GM12878 (cell line): ENCODE measurements around the gene STAG1. TPM values are rescaled to one million over a fixed set of nuclear protein-coding genes. Genes with fewer than 3 reads are reported as not detected.

ENCODE experiments used
- ATAC-seq: fragments of 200-7000 bp; cut with Tn5 transposase; 3 replicates; pipeline ENCODE4 v1.9.1; 2020; ENCODE audit warnings: mild to moderate bottlenecking, moderate library complexity
- BruUV-seq: library from RNA; stranded (reverse); fragments of 400-500 nt; replicated peaks from 2 replicates; lab custom pipeline; 2021; lab: Mats Ljungman, UMichigan
- CTCF ChIA-PET: fragments of 300-600 bp; sonication (Branson Sonifier 250); formaldehyde crosslinking; extraction: SDS; loops from one replicate; lab custom pipeline; 2021; ENCODE audit warnings: inconsistent platforms; lab: Yijun Ruan, JAX
- POLR2A ChIA-PET: fragments of 350-600 bp; formaldehyde crosslinking; extraction: SDS; loops from one replicate; lab custom pipeline; 2021; ENCODE audit warnings: inconsistent platforms; lab: Charles Lee
- RAD21 ChIA-PET: fragments of 300-600 bp; sonication (Branson Sonifier 250); formaldehyde crosslinking; loops from one replicate; lab custom pipeline; 2023; ENCODE audit warnings: antibody characterized with exemption; ENCODE audit not compliant: unreplicated experiment; lab: Charles Lee
- SMC1A ChIA-PET: fragments of 300-600 bp; sonication (Branson Sonifier 250); formaldehyde crosslinking; loops from one replicate; lab custom pipeline; 2023; ENCODE audit not compliant: unreplicated experiment, uncharacterized antibody; lab: Charles Lee
- DNase-seq: peaks from one replicate; pipeline ENCODE4 v3.0.0-alpha.2; 2011; ENCODE audit warnings: low read depth, low spot score
- FAIRE-seq: peaks from 3 replicates; lab custom pipeline; 2011; peaks lifted over from hg19 to GRCh38; lab: Jason Lieb, UNC
- H2AFZ ChIP-seq: 2 replicates; pipeline ENCODE4 v1.6.0; 2011; ENCODE audit warnings: low read depth, low read length, control low read depth; ENCODE audit not compliant: control insufficient read depth
- H3K27ac ChIP-seq: 2 replicates; pipeline ENCODE4 v1.5.1; 2011; ENCODE audit warnings: control low read depth; ENCODE audit not compliant: control insufficient read depth, insufficient read depth
- H3K27me3 ChIP-seq, 2 experiments: replicated peaks in 1 of 2; 2 replicates each; pipeline versions ENCODE4 v1.6.0 to v1.6.1; 2011; ENCODE audit warnings: low read length in 1 of 2; ENCODE audit not compliant: control insufficient read depth in 2 of 2, insufficient read depth in 2 of 2
- H3K36me3 ChIP-seq, 2 experiments: 2 replicates each; pipeline ENCODE4 v1.5.1; 2011; ENCODE audit warnings: low read length in 1 of 2; ENCODE audit not compliant: control insufficient read depth in 2 of 2, insufficient read depth in 2 of 2
- H3K4me1 ChIP-seq: 2 replicates; pipeline ENCODE4 v1.6.1; 2011; ENCODE audit warnings: mild to moderate bottlenecking, low read length, moderate library complexity, mixed read lengths; ENCODE audit not compliant: control insufficient read depth, insufficient read depth
- H3K4me2 ChIP-seq: 2 replicates; pipeline ENCODE4 v1.6.0; 2011; ENCODE audit warnings: control low read depth; ENCODE audit not compliant: control insufficient read depth, insufficient read depth
- H3K4me3 ChIP-seq: fragments of 200-600 bp; sonication (generic); 2 replicates; pipeline ENCODE4 v1.5.1; 2016
- H3K79me2 ChIP-seq: 2 replicates; pipeline ENCODE4 v1.6.0; 2011; ENCODE audit warnings: low read length; ENCODE audit not compliant: control insufficient read depth, insufficient read depth
- H3K9ac ChIP-seq: 2 replicates; pipeline ENCODE4 v1.8.0; 2011; ENCODE audit warnings: low read length, control low read depth, mixed read lengths; ENCODE audit not compliant: control insufficient read depth, insufficient read depth
- H3K9me3 ChIP-seq: replicated peaks from 3 replicates; pipeline ENCODE4 v1.5.1; 2011; ENCODE audit warnings: mild to moderate bottlenecking, low read length; ENCODE audit not compliant: control insufficient read depth, insufficient read depth
- H4K20me1 ChIP-seq: 2 replicates; pipeline ENCODE4 v1.6.0; 2011; ENCODE audit not compliant: control insufficient read depth, insufficient read depth
- BCL11A ChIP-seq: IDR thresholded peaks from 2 replicates; pipeline ENCODE4 v1.6.1; 2011; ENCODE audit warnings: low read depth, low read length
- IKZF1 ChIP-seq: fragments of 450-650 bp; conservative IDR thresholded peaks from 2 replicates; pipeline ENCODE4 v1.6.1; 2017; ENCODE audit warnings: antibody characterized with exemption, mild to moderate bottlenecking
- IKZF2 ChIP-seq, 2 experiments: fragments of 450-650 bp; IDR thresholded peaks; 2 replicates each; pipeline ENCODE4 v1.6.1; 2017; ENCODE audit warnings: mild to moderate bottlenecking in 2 of 2, moderate library complexity in 2 of 2
- IRF4 ChIP-seq: IDR thresholded peaks from 2 replicates; pipeline ENCODE4 v1.6.1; 2011; ENCODE audit warnings: low read depth, low read length
- JUNB ChIP-seq: IDR thresholded peaks from 2 replicates; pipeline ENCODE4 v1.6.1; 2016; ENCODE audit warnings: antibody characterized with exemption, mild to moderate bottlenecking
- SMARCA5 ChIP-seq: fragments of 450-650 bp; IDR thresholded peaks from 2 replicates; pipeline ENCODE4 v1.6.1; 2017; ENCODE audit warnings: mild to moderate bottlenecking
- TBL1XR1 ChIP-seq: IDR thresholded peaks from 2 replicates; pipeline ENCODE4 v1.6.1; 2012; ENCODE audit warnings: low read depth, low read length, improper control_type of control experiment
- YY1 ChIP-seq: IDR thresholded peaks from 2 replicates; pipeline ENCODE4 v1.6.1; 2011; ENCODE audit warnings: low read depth, mild to moderate bottlenecking, low read length
- ZNF217 ChIP-seq: fragments of 450-650 bp; IDR thresholded peaks from 2 replicates; pipeline ENCODE4 v1.6.1; 2017; ENCODE audit warnings: antibody characterized with exemption, mild to moderate bottlenecking
- ZNF24 ChIP-seq: fragments of 450-650 bp; IDR thresholded peaks from 2 replicates; pipeline ENCODE4 v1.6.1; 2017; ENCODE audit warnings: antibody characterized with exemption, mild to moderate bottlenecking
- in situ Hi-C: fragments of 300-500 bp; cut with MboI; formaldehyde crosslinking; loops from 9 replicates; pipeline ENCODE4 v1.14.3; 2018; ENCODE audit warnings: mixed read lengths
- intact Hi-C: fragments of 100-400 bp; cut with micrococcal nuclease; formaldehyde crosslinking; loops from one replicate; pipeline ENCODE4 v1.14.2; 2022; ENCODE audit not compliant: unreplicated experiment
- polyA plus RNA-seq, 11 experiments: library from polyadenylated mRNA; depleted of rRNA in 4 of 11; unstranded in 6 of 11; stranded (reverse) in 5 of 11; fragments of >200 nt; fragmentation: Nextera tagmentation in 4 of 11; fragmentation: Illumina TruSeq in 1 of 11; extraction: Ambion mirVana in 4 of 11; extraction: Trizol in 1 of 11; gene quantifications; 1 replicate in 1 of 11; 2 replicates in 10 of 11; pipeline versions ENCODE4 v1.2.1 to v1.2.3, GENCODE V29; 2011 to 2016; ENCODE audit warnings: inconsistent platforms in 2 of 11, missing spikeins in 2 of 11, low read depth in 1 of 11
- total RNA-seq, 4 experiments: library from RNA; depleted of rRNA in 3 of 4; stranded (reverse); fragments of >200 nt in 3 of 4; fragmentation: Illumina TruSeq in 1 of 4; extraction: Trizol in 1 of 4; gene quantifications; 2 replicates each; pipeline versions ENCODE4 v1.2.1 to v1.2.3, GENCODE V29; 2013 to 2021
- TF ChIP-seq, protein P1 (sequence below): fragments of 450-650 bp; IDR thresholded peaks from 2 replicates; pipeline ENCODE4 v1.6.1; 2016; ENCODE audit warnings: mild to moderate bottlenecking, moderate library complexity, borderline replicate concordance
- TF ChIP-seq, protein P2 (sequence below): IDR thresholded peaks from 2 replicates; pipeline ENCODE4 v1.6.1; 2011; ENCODE audit warnings: mild to moderate bottlenecking, low read depth, low read length, moderate library complexity; ENCODE audit not compliant: insufficient replicate concordance
- TF ChIP-seq, protein P3 (sequence below): IDR thresholded peaks from 2 replicates; pipeline ENCODE4 v1.6.1; 2012; ENCODE audit warnings: low read depth, low read length, improper control_type of control experiment
- TF ChIP-seq, protein P4 (sequence below): fragments of 450-650 bp; IDR thresholded peaks from 2 replicates; pipeline ENCODE4 v1.6.1; 2016; ENCODE audit warnings: mild to moderate bottlenecking

Gene STAG1
- total and polyA plus RNA-seq, 10 of the 15 experiments (the other 5 are each of a cell fraction or from before 2014, with no cell fraction given) = 4.4 to 30.1 (median 20.2) TPM

DNA sequence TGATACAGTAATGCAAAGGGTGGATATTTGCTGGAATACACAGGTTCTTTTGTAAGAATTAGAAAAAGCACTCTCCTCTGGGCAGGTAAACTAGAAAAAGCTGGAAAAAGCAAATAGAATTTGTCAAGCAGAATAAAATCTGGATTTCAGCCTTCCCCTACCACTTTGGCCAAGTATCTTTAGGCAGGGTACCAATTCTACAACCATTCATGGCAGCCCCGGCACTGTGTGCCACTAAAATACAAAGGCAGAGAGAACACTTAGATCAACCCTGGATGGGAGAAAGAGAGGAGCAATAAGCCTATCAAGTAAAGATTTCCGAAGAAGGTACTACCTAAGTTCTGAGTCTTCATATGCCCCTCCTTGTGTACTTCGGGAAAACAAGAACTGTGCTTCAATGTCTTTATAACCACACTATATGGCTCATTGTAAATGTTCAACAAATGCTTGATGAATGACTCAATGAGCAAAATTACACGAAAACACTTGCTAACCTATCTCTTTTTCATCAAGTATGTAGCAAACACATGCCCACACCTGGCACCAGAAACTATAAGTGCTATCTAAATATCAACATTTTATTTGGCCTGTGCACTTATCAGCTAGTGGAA, 20.8 kb downstream of the STAG1 start (continued):
- TF ChIP-seq BCL11A (no peak), TBL1XR1 (no peak)

DNA sequence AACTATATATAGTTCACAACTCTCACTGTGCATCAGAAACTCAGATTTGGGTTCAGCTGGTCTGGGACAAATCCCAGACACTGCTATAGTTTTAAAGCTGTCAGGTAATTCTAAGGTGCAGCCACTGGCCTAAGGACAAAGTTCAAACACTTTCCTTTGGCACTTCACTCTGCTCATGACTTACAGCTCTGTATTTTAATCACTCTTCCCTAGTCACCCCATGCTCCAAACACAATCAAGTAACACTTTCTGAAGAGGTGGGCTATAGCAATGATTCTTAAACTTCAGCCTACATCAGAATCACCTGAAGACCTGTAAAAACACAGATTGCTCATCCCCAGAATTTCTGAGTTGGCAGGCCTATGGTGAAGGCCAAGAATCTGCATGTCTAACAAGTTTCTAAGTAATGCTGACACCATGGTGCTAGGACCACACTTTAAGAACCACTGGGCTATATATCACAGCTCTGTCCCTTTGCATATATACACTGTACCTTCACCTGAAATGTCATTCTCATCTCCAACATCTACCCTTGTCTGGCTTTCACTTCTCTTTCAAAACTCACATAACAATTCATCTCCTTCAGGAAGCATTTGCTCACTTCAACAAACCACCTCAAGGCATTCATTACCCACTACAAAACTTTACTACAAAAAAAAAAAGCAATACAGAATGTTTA, 21.4 kb downstream of the STAG1 start:
- 0 out of 2 replicates have a peak, but pooled peaks cover 3% of the 10 kb centered on the region for H4K20me1 ChIP-seq
- H3K4me2 ChIP-seq = peak overlapping the region; percentile 56
- H3K27ac ChIP-seq = no peak overlapping the region; the same call in 1 of the 2 replicates
- H2AFZ ChIP-seq = no peak overlapping the region
- ATAC-seq = peak; percentile 77
- SMC1A ChIA-PET = interaction anchor here (0.6 to 2.6 kb wide), 9 partner anchors 11 to 190 kb away, joined by 3 to 15 read pairs (median 4); partner anchors contain the start of gene STAG1
- RAD21 ChIA-PET = interaction anchor here (0.9 to 2.9 kb wide), 3 partner anchors 11 to 22 kb away, joined by 4 to 20 read pairs (median 10); partner anchors contain the start of gene STAG1
- intact Hi-C loops (no loop called here), in situ Hi-C loops (no loop called here)
- H3K4me3 ChIP-seq = no peak overlapping the region
- DNase-seq = peak; percentile 56
- H3K79me2 ChIP-seq = peaks cover 86% of the 10 kb centered on the region
- CTCF ChIA-PET = interaction anchor here (0.6 to 1.0 kb wide), 5 partner anchors 9 to 541 kb away, joined by 3 to 4 read pairs (median 3); partner anchors contain the start of gene STAG1
- BruUV-seq = TSS peak; percentile 18
- no peak overlapping the region for H3K9ac ChIP-seq
- H3K36me3 ChIP-seq = peaks cover 0 to under 1% of the 10 kb centered on the region in 2 experiments; a peak in 1 of 4 replicates
- POLR2A ChIA-PET = interaction anchor here (0.8 kb wide), 3 partner anchors 10 to 21 kb away, joined by 3 to 10 read pairs (median 4); no protein-coding TSS in a partner anchor
- H3K27me3 ChIP-seq = no peaks in the 10 kb centered on the region
- no peaks in the 10 kb centered on the region for H3K9me3 ChIP-seq
- FAIRE-seq = no peak
- peaks cover 30% of the 10 kb centered on the region for H3K4me1 ChIP-seq
- TF ChIP-seq YY1 = no peak
- TF ChIP-seq IRF4 = 0 out of 2 replicates have a peak, but pooled peaks have one; percentile 16
- TF ChIP-seq IKZF1 = no peak
- TF ChIP-seq, protein P1, sequence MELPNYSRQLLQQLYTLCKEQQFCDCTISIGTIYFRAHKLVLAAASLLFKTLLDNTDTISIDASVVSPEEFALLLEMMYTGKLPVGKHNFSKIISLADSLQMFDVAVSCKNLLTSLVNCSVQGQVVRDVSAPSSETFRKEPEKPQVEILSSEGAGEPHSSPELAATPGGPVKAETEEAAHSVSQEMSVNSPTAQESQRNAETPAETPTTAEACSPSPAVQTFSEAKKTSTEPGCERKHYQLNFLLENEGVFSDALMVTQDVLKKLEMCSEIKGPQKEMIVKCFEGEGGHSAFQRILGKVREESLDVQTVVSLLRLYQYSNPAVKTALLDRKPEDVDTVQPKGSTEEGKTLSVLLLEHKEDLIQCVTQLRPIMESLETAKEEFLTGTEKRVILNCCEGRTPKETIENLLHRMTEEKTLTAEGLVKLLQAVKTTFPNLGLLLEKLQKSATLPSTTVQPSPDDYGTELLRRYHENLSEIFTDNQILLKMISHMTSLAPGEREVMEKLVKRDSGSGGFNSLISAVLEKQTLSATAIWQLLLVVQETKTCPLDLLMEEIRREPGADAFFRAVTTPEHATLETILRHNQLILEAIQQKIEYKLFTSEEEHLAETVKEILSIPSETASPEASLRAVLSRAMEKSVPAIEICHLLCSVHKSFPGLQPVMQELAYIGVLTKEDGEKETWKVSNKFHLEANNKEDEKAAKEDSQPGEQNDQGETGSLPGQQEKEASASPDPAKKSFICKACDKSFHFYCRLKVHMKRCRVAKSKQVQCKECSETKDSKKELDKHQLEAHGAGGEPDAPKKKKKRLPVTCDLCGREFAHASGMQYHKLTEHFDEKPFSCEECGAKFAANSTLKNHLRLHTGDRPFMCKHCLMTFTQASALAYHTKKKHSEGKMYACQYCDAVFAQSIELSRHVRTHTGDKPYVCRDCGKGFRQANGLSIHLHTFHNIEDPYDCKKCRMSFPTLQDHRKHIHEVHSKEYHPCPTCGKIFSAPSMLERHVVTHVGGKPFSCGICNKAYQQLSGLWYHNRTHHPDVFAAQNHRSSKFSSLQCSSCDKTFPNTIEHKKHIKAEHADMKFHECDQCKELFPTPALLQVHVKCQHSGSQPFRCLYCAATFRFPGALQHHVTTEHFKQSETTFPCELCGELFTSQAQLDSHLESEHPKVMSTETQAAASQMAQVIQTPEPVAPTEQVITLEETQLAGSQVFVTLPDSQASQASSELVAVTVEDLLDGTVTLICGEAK = peak; percentile 69; the same call in 1 of the 2 replicates
- TF ChIP-seq JUNB = no peak
- TF ChIP-seq ZNF217 = 0 out of 2 replicates have a peak, but pooled peaks have one; percentile 36
- TF ChIP-seq SMARCA5 = no peak
- peak; percentile 77 to 81; a peak in 3 of 4 replicates for TF ChIP-seq IKZF2 (IDR thresholded peaks at IDR 0.05)
- TF ChIP-seq, protein P2, sequence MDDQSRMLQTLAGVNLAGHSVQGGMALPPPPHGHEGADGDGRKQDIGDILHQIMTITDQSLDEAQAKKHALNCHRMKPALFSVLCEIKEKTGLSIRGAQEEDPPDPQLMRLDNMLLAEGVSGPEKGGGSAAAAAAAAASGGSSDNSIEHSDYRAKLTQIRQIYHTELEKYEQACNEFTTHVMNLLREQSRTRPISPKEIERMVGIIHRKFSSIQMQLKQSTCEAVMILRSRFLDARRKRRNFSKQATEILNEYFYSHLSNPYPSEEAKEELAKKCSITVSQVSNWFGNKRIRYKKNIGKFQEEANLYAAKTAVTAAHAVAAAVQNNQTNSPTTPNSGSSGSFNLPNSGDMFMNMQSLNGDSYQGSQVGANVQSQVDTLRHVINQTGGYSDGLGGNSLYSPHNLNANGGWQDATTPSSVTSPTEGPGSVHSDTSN = peak; percentile 16
- TF ChIP-seq, protein P3, sequence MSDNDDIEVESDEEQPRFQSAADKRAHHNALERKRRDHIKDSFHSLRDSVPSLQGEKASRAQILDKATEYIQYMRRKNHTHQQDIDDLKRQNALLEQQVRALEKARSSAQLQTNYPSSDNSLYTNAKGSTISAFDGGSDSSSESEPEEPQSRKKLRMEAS = no peak
- peak; percentile 50; the same call in 1 of the 2 replicates for TF ChIP-seq ZNF24
- TF ChIP-seq, protein P4, sequence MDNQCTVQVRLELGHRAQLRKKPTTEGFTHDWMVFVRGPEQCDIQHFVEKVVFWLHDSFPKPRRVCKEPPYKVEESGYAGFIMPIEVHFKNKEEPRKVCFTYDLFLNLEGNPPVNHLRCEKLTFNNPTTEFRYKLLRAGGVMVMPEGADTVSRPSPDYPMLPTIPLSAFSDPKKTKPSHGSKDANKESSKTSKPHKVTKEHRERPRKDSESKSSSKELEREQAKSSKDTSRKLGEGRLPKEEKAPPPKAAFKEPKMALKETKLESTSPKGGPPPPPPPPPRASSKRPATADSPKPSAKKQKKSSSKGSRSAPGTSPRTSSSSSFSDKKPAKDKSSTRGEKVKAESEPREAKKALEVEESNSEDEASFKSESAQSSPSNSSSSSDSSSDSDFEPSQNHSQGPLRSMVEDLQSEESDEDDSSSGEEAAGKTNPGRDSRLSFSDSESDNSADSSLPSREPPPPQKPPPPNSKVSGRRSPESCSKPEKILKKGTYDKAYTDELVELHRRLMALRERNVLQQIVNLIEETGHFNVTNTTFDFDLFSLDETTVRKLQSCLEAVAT = 0 out of 2 replicates have a peak, but pooled peaks have one; percentile 35
